NCI-H2227 (cell line): ENCODE results near the gene PRKCE.
"Not testable (repeated sequence)": the region's sequence is repeated elsewhere in the genome, so short reads cannot be mapped to it uniquely, and the experiment has no call there.

Experiments
- DNase-seq: peaks from one replicate; lab custom pipeline; 2025; ENCODE audit not compliant: unreplicated experiment; lab: John Stamatoyannopoulos, UW

PRKCE gene

GRCh38 chr2:46198164-46198883, 546.8 kb downstream of the PRKCE start:
- DNase-seq: no peak

- no peak for DNase-seq
Observed at GRCh38 chr2:46198966-46199365, 547.5 kb downstream of the PRKCE start.

GRCh38 chr2:46200100-46200690, 548.7 kb downstream of the PRKCE start:
- no peak for DNase-seq

- DNase-seq: no peak
Observed at GRCh38 chr2:46200861-46201605, 549.6 kb downstream of the PRKCE start.

- no peak for DNase-seq
Observed at GRCh38 chr2:46202453-46202852, 551.0 kb downstream of the PRKCE start.

- no peak for DNase-seq
Observed at GRCh38 chr2:46202987-46203386, 551.5 kb downstream of the PRKCE start.

GRCh38 chr2:46203636-46204035, 552.2 kb downstream of the PRKCE start:
- DNase-seq: not testable (repeated sequence)

GRCh38 chr2:46207591-46207990, 556.1 kb downstream of the PRKCE start:
- DNase-seq: no peak

GRCh38 chr2:46208766-46209165, 557.3 kb downstream of the PRKCE start:
- no peak for DNase-seq

GRCh38 chr2:46210063-46210462, 558.6 kb downstream of the PRKCE start:
- no peak for DNase-seq

GRCh38 chr2:46211461-46211860, 560.0 kb downstream of the PRKCE start:
- DNase-seq: no peak

GRCh38 chr2:46213906-46214305, 562.4 kb downstream of the PRKCE start:
- DNase-seq: no peak

GRCh38 chr2:46216213-46216612, 564.7 kb downstream of the PRKCE start:
- DNase-seq: no peak

- DNase-seq: not testable (repeated sequence)
Observed at GRCh38 chr2:46223514-46223913, 572.0 kb downstream of the PRKCE start.

GRCh38 chr2:46225150-46225625, 573.7 kb downstream of the PRKCE start:
- no peak for DNase-seq

- no peak for DNase-seq
Observed at GRCh38 chr2:46225730-46226129, 574.3 kb downstream of the PRKCE start.

GRCh38 chr2:46226620-46227019, 575.1 kb downstream of the PRKCE start:
- no peak for DNase-seq

- no peak for DNase-seq
Observed at GRCh38 chr2:46227022-46227421, 575.5 kb downstream of the PRKCE start.

GRCh38 chr2:46227674-46228289, 576.3 kb downstream of the PRKCE start:
- DNase-seq: no peak

GRCh38 chr2:46229134-46230063, 577.9 kb downstream of the PRKCE start:
- DNase-seq: no peak
